OCI-LY7 (cell line): Measurements from ENCODE around the gene KLRK1. TPM values are rescaled to one million over a fixed set of nuclear protein-coding genes. Genes with fewer than 3 reads are reported as not detected.
"Not testable (repeated sequence)": the region's sequence is repeated elsewhere in the genome, so short reads cannot be mapped to it uniquely, and the experiment has no call there.

Experiments
- BruUV-seq: library from RNA; stranded (reverse); fragments of 400-500 nt; replicated peaks from 2 replicates; lab custom pipeline; 2021; lab: Mats Ljungman, UMichigan
- CTCF ChIA-PET: fragments of 300-600 bp; sonication (Branson Sonifier 250); formaldehyde crosslinking; loops from one replicate; lab custom pipeline; 2022; ENCODE audit warnings: antibody characterized with exemption; ENCODE audit not compliant: unreplicated experiment; lab: Charles Lee
- POLR2A ChIA-PET: fragments of 300-600 bp; sonication (Branson Sonifier 250); formaldehyde crosslinking; loops from one replicate; lab custom pipeline; 2022; ENCODE audit warnings: antibody characterized with exemption; lab: Charles Lee
- DNase-seq: peaks from one replicate; pipeline ENCODE4 v3.0.0-alpha.2; 2015; ENCODE audit warnings: low spot score
- H2AFZ ChIP-seq: fragments of 200-600 bp; sonication (generic), shearing (Covaris generic); 2 replicates; pipeline ENCODE4 v1.6.1; 2014; ENCODE audit warnings: mild to moderate bottlenecking, antibody characterized with exemption, low read length, moderate library complexity
- H3K27ac ChIP-seq: fragments of 200-600 bp; sonication (generic); 2 replicates; pipeline ENCODE4 v1.5.1; 2014; ENCODE audit warnings: mixed run types, low read depth, mild to moderate bottlenecking, moderate library complexity, low read length, inconsistent platforms; ENCODE audit not compliant: poor library complexity, severe bottlenecking
- H3K36me3 ChIP-seq: fragments of 200-600 bp; sonication (generic); 2 replicates; pipeline ENCODE4 v1.6.1; 2014; ENCODE audit warnings: mild to moderate bottlenecking, antibody characterized with exemption, low read length, moderate library complexity, mixed read lengths; ENCODE audit not compliant: insufficient read depth
- H3K4me1 ChIP-seq: fragments of 200-600 bp; sonication (generic); 2 replicates; pipeline ENCODE4 v1.5.1; 2014; ENCODE audit warnings: mild to moderate bottlenecking, low read length; ENCODE audit not compliant: insufficient read depth, poor library complexity, severe bottlenecking
- H3K4me2 ChIP-seq: fragments of 200-600 bp; sonication (generic); 2 replicates; pipeline ENCODE4 v1.6.1; 2014; ENCODE audit warnings: mild to moderate bottlenecking, low read length
- H3K4me3 ChIP-seq: fragments of 200-600 bp; sonication (generic); 2 replicates; pipeline ENCODE4 v1.5.1; 2014; ENCODE audit warnings: mild to moderate bottlenecking, low read depth, low read length; ENCODE audit not compliant: poor library complexity, severe bottlenecking
- H3K79me2 ChIP-seq: fragments of 200-600 bp; sonication (generic); 2 replicates; pipeline ENCODE4 v1.6.1; 2016; ENCODE audit warnings: low read depth, mild to moderate bottlenecking, low read length, moderate library complexity, mixed read lengths; ENCODE audit not compliant: insufficient read depth
- H3K9me2 ChIP-seq: fragments of 200-600 bp; sonication (generic); 2 replicates; pipeline ENCODE4 v1.6.1; 2016; ENCODE audit warnings: mild to moderate bottlenecking, low read length, mixed read lengths; ENCODE audit not compliant: insufficient read depth
- H3K9me3 ChIP-seq: fragments of 200-600 bp; sonication (generic); 2 replicates; pipeline ENCODE4 v1.6.1; 2014; ENCODE audit warnings: mild to moderate bottlenecking, mixed run types, low read length, mixed read lengths
- H4K20me1 ChIP-seq: fragments of 200-600 bp; sonication (generic); 2 replicates; pipeline ENCODE4 v1.6.1; 2014; ENCODE audit warnings: mild to moderate bottlenecking, antibody characterized with exemption, low read length, moderate library complexity, mixed read lengths; ENCODE audit not compliant: insufficient read depth
- CTCF ChIP-seq: fragments of 200-600 bp; sonication (generic); conservative IDR thresholded peaks from 2 replicates; pipeline ENCODE4 v1.5.1; 2014; ENCODE audit warnings: mild to moderate bottlenecking, antibody characterized with exemption, low read length, moderate library complexity, mixed read lengths
- EZH2phosphoT487 ChIP-seq: fragments of 200-600 bp; sonication (generic); IDR thresholded peaks from 2 replicates; pipeline ENCODE4 v1.6.1; 2018; ENCODE audit warnings: low read depth, borderline replicate concordance, mild to moderate bottlenecking, mixed run types, antibody characterized with exemption, low read length, moderate library complexity, mixed read lengths
- intact Hi-C: fragments of 100-400 bp; cut with micrococcal nuclease; formaldehyde crosslinking; loops from one replicate; pipeline ENCODE4 v1.10.0; 2022; ENCODE audit not compliant: unreplicated experiment
- total RNA-seq, 2 experiments: library from RNA; depleted of rRNA in 1 of 2; stranded (reverse); fragments of >200 nt in 1 of 2; shearing (Covaris generic) in 1 of 2; gene quantifications; 2 replicates each; pipeline ENCODE4 v1.2.3, GENCODE V29; 2014 to 2022

The KLRK1 gene
- total RNA-seq, 2 experiments from 2014 or later = 26.6 to 35.7 TPM

GRCh38 chr12:10336196-10336595, 53.6 kb downstream of the KLRK1 start:
- H4K20me1 ChIP-seq, POLR2A ChIA-PET, H3K36me3 ChIP-seq, BruUV-seq, H3K79me2 ChIP-seq, H3K4me2 ChIP-seq, H3K9me2 ChIP-seq, H3K9me3 ChIP-seq, CTCF ChIA-PET, H3K27ac ChIP-seq, H3K4me3 ChIP-seq, DNase-seq, H2AFZ ChIP-seq: not testable (repeated sequence)
- H3K4me1 ChIP-seq = peaks cover 18% of the 10 kb centered on the region
- intact Hi-C loops = loop anchor here (10.0 kb wide), 1 partner anchor 301 kb away; the partner anchor contains the start of gene CLEC9A

- CTCF ChIA-PET = no interaction called here
- H2AFZ ChIP-seq = peak overlapping the region; percentile 19; the same call in 1 of the 2 replicates
Measured at GRCh38 chr12:10331642-10332239, 58.1 kb downstream of the KLRK1 start.

GRCh38 chr12:10328691-10329090, 61.1 kb downstream of the KLRK1 start:
- H4K20me1 ChIP-seq, H3K79me2 ChIP-seq, DNase-seq, H3K4me1 ChIP-seq, H3K4me3 ChIP-seq, BruUV-seq, CTCF ChIA-PET, H2AFZ ChIP-seq, POLR2A ChIA-PET, H3K36me3 ChIP-seq, H3K27ac ChIP-seq, H3K4me2 ChIP-seq, H3K9me2 ChIP-seq: not testable (repeated sequence)
- intact Hi-C loops = loop anchor here (10.0 kb wide), 1 partner anchor 184 kb away; no protein-coding TSS in a partner anchor
- peaks cover 30% of the 10 kb centered on the region; the same call in 1 of the 2 replicates for H3K9me3 ChIP-seq

More at GRCh38 chr12:10331642-10332239, 58.1 kb downstream of the KLRK1 start:
- Histone ChIP-seq H3K9me2 (no peaks in the 10 kb centered on the region), H3K79me2 (no peaks in the 10 kb centered on the region), H3K4me2 (no peak overlapping the region; the same call in 1 of the 2 replicates), H3K27ac (no peak overlapping the region), H3K4me3 (no peak overlapping the region), H3K36me3 (no peaks in the 10 kb centered on the region; the same call in 1 of the 2 replicates), H4K20me1 (no peaks in the 10 kb centered on the region), H3K4me1 (peaks cover 10% of the 10 kb centered on the region), H3K9me3 (peaks cover 21% of the 10 kb centered on the region; the same call in 1 of the 2 replicates)
- DNase-seq = peak; percentile 78
- POLR2A ChIA-PET = interaction anchor here (1.2 kb wide), 2 partner anchors 80 to 233 kb away, joined by 3 read pairs; no protein-coding TSS in a partner anchor
- TF ChIP-seq CTCF (peak; percentile 96), EZH2phosphoT487 (no peak)
- BruUV-seq = no TSS peak
- intact Hi-C loops = loop anchor here (1.0 to 10.0 kb wide), 7 partner anchors 81 to 419 kb away; partner anchors contain the start of genes CLEC9A and STYK1

Other genes with a start within 250 kb of the KLRK1 start
- not detected in 2 replicates for gene OLR1, start 217.9 kb downstream of the KLRK1 start, total RNA-seq (2014; rRNA removed; shearing (Covaris generic))
- not detected in 2 replicates for gene OLR1, start 217.9 kb downstream of the KLRK1 start, total RNA-seq (2022)
- gene TMEM52B, start 211.0 kb downstream of the KLRK1 start, total RNA-seq (2014; rRNA removed; shearing (Covaris generic)) = not detected in 2 replicates
- 0.21 and 0.22 TPM in 2 replicates for gene TMEM52B, start 211.0 kb downstream of the KLRK1 start, total RNA-seq (2022)
- 34.2 and 40.7 TPM in 2 replicates for gene GABARAPL1, start 177.2 kb downstream of the KLRK1 start, total RNA-seq (2014; rRNA removed; shearing (Covaris generic))
- gene GABARAPL1, start 177.2 kb downstream of the KLRK1 start, total RNA-seq (2022) = 52.4 and 65.2 TPM in 2 replicates
- under 0.01 and 0.03 TPM in 2 replicates for gene KLRD1, start 82.2 kb downstream of the KLRK1 start, total RNA-seq (2014; rRNA removed; shearing (Covaris generic))
- gene KLRD1, start 82.2 kb downstream of the KLRK1 start, total RNA-seq (2022) = 0.04 and 0.18 TPM in 2 replicates
- 8.6 and 9.3 TPM in 2 replicates for gene KLRC4, start 19.7 kb upstream of the KLRK1 start, total RNA-seq (2014; rRNA removed; shearing (Covaris generic))
- gene KLRC4, start 19.7 kb upstream of the KLRK1 start, total RNA-seq (2022) = 9.9 and 10.9 TPM in 2 replicates
- gene KLRC3, start 30.6 kb upstream of the KLRK1 start, total RNA-seq (2014; rRNA removed; shearing (Covaris generic)) = 4.7 and 6.8 TPM in 2 replicates
- gene KLRC3, start 30.6 kb upstream of the KLRK1 start, total RNA-seq (2022) = 1.5 and 3.0 TPM in 2 replicates
- 1.2 TPM in 1 of 2 replicates, not detected in the other for gene KLRC2, start 46.0 kb upstream of the KLRK1 start, total RNA-seq (2014; rRNA removed; shearing (Covaris generic))
- not detected in 2 replicates for gene KLRC2, start 46.0 kb upstream of the KLRK1 start, total RNA-seq (2022)
- 1.2 TPM in 1 of 2 replicates, not detected in the other for gene KLRC1, start 63.3 kb upstream of the KLRK1 start, total RNA-seq (2014; rRNA removed; shearing (Covaris generic))
- 0.36 TPM in 1 of 2 replicates, not detected in the other for gene KLRC1, start 63.3 kb upstream of the KLRK1 start, total RNA-seq (2022)
- gene EIF2S3B, start 115.8 kb upstream of the KLRK1 start, total RNA-seq (2014; rRNA removed; shearing (Covaris generic)) = 0.85 and 1.0 TPM in 2 replicates
- gene EIF2S3B, start 115.8 kb upstream of the KLRK1 start, total RNA-seq (2022) = 0.95 and 1.6 TPM in 2 replicates
- gene MAGOHB, start 223.6 kb upstream of the KLRK1 start, total RNA-seq (2014; rRNA removed; shearing (Covaris generic)) = 35.6 and 44.4 TPM in 2 replicates
- gene MAGOHB, start 223.6 kb upstream of the KLRK1 start, total RNA-seq (2022) = 54.7 and 66.5 TPM in 2 replicates